Measurements from ENCODE around the gene DNAJB11. TPM values are rescaled to one million over a fixed set of nuclear protein-coding genes. Genes with fewer than 3 reads are reported as not detected.
A peak's percentile ranks its signal among the peaks of the same experiment; 100 is the strongest.

Gene DNAJB11
- polyA plus RNA-seq, 5 donors, result 58.1 to 70.7 (median 61.3) TPM

GRCh38 chr3:186593862-186594261 is 23.3 kb downstream of the DNAJB11 start:
- DNase-seq, result no peak

GRCh38 chr3:186594591-186595113 is 24.1 kb downstream of the DNAJB11 start:
- no peak for DNase-seq

- peak; percentile 27 to 33 for DNase-seq
Observed at GRCh38 chr3:186596568-186597287, 26.2 kb downstream of the DNAJB11 start.

DNA sequence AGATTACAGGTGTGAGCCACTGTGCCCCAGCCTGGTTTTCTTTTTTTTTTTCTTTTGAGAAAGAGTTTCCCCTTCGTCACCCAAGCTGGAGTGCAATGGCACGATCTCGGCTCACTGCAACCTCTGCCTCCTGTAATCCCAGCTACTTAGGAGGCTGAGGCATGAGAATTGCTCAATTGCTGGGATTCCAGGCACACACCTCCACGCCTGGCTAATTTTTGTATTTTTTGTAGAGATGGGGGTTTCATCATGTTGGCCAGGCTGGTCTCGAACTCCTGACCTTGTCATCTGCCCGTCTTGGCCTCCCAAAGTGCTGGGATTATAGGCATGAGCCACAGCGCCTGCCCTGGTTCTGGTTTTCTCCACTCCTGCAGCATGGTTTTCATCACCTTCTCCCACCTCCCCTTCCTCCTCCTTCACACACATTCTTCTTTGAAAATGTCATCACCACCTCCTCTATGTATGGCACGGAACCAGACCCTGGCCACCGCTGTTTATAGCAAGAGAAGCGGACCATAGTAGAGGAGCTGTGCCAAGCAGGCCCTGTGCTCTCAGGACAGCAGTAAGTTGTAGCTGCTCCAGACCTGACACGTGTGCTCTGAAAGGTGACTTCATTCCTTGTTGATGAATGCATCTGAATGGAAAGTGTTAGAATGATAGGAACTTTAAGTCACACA is 27.7 kb downstream of the DNAJB11 start:
- no peak for DNase-seq

DNA sequence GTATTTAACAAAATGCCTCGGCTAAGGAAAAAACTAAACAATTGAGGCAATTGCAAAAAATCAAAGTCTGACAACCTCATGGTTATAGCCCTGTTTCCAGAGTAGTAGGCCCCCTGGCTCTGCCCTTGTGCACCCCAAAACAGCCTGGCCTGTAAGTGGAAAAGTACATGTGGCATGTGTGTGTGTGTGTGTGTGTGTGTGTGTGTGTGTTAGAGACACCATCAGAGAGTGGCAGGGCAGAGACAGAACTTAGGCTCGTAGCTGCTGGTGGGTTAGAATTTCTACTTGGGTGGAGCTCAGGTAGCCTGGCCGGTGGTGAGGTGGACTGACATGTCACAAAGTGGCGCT is 28.2 kb downstream of the DNAJB11 start:
- no peak for DNase-seq

DNA sequence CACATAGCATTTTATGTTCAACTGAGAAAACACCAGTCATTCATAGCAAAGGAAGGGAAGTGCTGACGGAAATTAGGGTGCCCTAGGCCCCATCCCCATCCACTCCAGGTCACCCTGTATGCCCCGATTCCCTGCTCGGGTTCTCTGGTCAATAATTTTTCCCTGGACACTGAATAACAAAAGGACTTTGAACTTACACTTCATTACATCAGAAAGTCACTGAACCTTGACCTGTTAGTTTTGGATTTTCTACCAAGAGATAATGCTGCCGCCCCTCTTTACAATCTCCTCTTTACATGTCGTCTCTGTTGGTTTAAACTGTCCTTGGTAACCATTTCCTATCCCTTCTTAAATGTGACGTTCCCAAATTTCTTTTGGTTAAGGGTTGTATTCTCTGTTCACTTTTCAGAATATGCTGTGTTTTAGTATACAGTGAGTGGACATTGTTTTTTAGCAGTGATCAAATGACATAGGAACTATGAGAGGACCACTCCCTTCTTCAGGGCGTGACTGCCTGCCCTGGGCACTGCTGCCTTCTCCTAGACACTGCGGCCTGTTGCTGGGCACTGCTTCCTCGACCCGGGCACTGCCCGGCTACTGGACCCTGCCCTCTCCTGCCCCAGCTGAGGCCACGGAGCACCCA is 28.7 kb downstream of the DNAJB11 start:
- DNase-seq, result no peak

GRCh38 chr3:186599785-186600166 is 29.3 kb downstream of the DNAJB11 start:
- no peak for DNase-seq

GRCh38 chr3:186600896-186601295 is 30.4 kb downstream of the DNAJB11 start:
- no peak for DNase-seq

DNA sequence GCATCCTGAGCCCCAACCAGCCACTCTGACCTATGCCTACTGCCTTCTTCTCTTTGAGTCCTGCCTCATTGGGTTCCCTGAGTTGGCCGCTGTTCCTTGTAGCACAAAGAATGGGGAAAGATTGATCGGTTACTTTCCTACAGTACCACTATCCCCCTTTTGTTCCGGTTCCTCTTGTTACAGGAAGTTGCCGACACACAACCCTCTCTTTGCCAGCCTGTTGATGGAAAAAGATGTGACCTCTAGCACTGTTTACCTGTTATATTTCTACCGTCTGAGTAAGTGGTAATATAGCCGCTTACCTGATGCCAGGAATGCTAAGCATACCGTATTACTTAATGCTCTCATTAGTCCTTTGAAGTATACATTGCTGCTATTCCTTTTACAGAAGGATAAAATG is 32.6 kb downstream of the DNAJB11 start:
- no peak for DNase-seq

GRCh38 chr3:186605078-186605477 is 34.6 kb downstream of the DNAJB11 start:
- DNase-seq, result no peak

GRCh38 chr3:186605561-186606545 is 35.3 kb downstream of the DNAJB11 start:
- DNase-seq, result no peak

GRCh38 chr3:186608624-186609215 is 38.2 kb downstream of the DNAJB11 start:
- DNase-seq, result no peak

GRCh38 chr3:186609247-186609868 is 38.8 kb downstream of the DNAJB11 start:
- DNase-seq, result no peak

- DNase-seq, result no peak
Observed at GRCh38 chr3:186612065-186612464, 41.5 kb downstream of the DNAJB11 start.

- no peak for DNase-seq
Observed at GRCh38 chr3:186612721-186613636, 42.5 kb downstream of the DNAJB11 start, which contains the start of gene AHSG. TSS of gene AHSG (plus strand) at chr3:186613060. CDS start at chr3:186613142, 82 bp downstream.

DNA sequence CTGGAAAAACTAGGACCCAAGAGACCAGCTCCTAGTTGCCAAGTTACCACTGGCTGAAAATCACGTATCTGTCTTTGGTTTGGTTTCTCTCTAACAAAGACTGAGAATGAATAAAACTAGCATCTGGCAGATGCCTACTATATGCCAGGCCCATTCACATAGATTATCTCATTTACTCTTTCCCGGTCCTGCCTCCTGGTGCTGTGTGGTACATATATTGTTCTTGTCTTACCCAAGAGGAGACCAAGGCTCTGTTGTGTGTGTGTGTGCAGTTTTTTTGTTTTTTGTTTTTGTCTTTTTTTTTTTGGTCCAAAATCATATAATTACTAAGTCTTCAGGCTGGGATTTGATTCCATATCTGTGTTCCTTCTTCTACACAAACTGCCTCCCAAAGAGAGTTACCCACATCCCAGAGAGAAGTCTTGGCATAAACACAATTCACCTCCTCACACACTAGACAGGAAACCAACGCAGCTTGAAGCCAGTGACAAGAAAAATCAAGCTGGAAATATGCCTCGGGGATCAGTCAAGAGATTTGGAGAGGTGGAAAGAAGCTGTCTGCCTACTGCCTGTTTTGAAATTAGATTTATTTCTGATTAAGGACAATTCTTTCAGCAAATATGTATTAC is 43.2 kb downstream of the DNAJB11 start:
- DNase-seq, result no peak

DNA sequence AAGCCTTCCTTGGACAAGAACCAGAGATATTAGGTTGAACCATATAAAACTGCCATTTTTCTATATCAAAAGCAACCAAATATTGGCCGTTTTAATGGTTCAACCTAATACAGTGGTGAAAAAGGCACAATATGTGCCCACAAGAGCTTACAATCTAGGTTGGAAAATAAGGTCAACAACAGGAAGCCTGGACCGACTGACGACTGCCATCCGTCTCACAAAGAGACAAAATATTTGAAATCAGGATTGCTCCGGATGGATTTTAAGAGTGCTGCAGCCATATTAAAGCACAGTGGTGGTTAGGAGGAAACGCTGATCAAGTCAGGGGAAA is 43.7 kb downstream of the DNAJB11 start:
- no peak for DNase-seq

DNA sequence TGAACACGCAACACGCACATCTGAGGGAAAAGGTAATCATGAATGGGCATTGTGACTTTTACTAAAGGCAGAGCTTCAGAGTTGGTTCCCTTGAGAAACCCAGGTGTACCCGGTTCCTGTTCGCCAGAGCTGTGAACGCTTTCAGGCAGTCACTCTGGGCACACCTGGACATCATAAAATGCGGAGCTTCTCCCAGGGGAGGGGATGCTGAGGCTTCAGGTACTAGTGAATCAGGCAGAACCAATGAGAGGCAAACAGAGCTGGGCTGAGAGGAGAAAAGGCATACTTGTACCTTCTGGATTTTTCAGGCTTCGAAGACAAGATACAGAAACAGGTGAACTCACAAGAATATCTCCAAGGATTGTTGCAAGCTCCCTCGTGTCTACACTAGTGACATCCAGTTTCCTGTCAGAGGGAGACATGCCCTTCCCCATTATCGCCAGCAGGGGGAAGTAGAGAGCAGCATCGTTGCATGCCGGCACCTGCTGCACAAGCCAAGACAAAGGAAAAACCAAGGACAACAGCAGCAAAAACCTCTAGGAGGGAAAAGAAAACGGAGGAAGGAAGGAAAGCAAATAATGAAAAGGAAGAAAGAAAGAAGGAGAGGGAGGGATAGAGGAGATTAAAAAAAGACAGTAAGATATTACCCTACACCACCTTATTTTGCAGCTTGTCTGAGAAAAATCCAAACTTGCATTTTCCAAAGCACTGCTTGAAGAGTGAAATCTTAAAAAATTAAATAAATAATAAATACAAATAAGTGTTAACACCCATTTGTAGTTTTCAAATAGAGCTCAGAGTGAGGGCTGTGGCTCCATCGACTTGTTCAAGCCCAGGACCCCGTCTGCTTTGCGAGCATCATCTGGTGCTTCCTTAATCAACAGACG is 44.3 kb downstream of the DNAJB11 start:
- DNase-seq, result peak; percentile 50 to 66

Data from right lung (tissue), 5 donors.